PC-9 (cell line): Measurements from ENCODE around the gene HHEX. TPM values are rescaled to one million over a fixed set of nuclear protein-coding genes. Genes with fewer than 3 reads are reported as not detected.

Source experiments
- BruUV-seq: library from RNA; stranded (reverse); fragments of 400-500 nt; replicated peaks from 2 replicates; lab custom pipeline; 2021; lab: Mats Ljungman, UMichigan
- CTCF ChIA-PET: fragments of 300-600 bp; sonication (Branson Sonifier 250); formaldehyde crosslinking; loops from one replicate; lab custom pipeline; 2022; ENCODE audit warnings: antibody characterized with exemption; lab: Charles Lee
- POLR2A ChIA-PET: fragments of 300-600 bp; sonication (Branson Sonifier 250); formaldehyde crosslinking; loops from one replicate; lab custom pipeline; 2022; ENCODE audit warnings: antibody characterized with exemption; ENCODE audit not compliant: unreplicated experiment; lab: Charles Lee
- DNase-seq, 2 experiments: peaks; one replicate each; pipeline versions ENCODE4 v3.0.0 to v3.0.0-alpha.2; 2015 to 2022; ENCODE audit warnings: mixed read lengths in 1 of 2
- H2AFZ ChIP-seq: fragments of 200-600 bp; sonication (generic); 2 replicates; pipeline ENCODE4 v1.8.1; 2017; ENCODE audit warnings: antibody characterized with exemption
- H3F3A ChIP-seq: fragments of 200-600 bp; sonication (generic); 2 replicates; pipeline ENCODE4 v1.8.1; 2017; ENCODE audit warnings: antibody characterized with exemption, mild to moderate bottlenecking, low read depth; ENCODE audit not compliant: insufficient read depth
- H3K27ac ChIP-seq: fragments of 200-600 bp; sonication (generic); 2 replicates; pipeline ENCODE4 v1.6.1; 2016; ENCODE audit warnings: mixed run types
- H3K27me3 ChIP-seq: fragments of 200-600 bp; sonication (generic); 2 replicates; pipeline ENCODE4 v1.6.1; 2016; ENCODE audit warnings: low read depth, mixed run types; ENCODE audit not compliant: insufficient read depth
- H3K36me3 ChIP-seq: fragments of 200-600 bp; sonication (generic); 2 replicates; pipeline ENCODE4 v1.6.1; 2016; ENCODE audit warnings: low read depth, mixed run types
- H3K4me1 ChIP-seq: fragments of 200-600 bp; sonication (generic); replicated peaks from 2 replicates; pipeline ENCODE4 v1.6.1; 2016; ENCODE audit warnings: mixed run types; ENCODE audit not compliant: insufficient read depth
- H3K4me2 ChIP-seq: fragments of 200-600 bp; sonication (generic); 2 replicates; pipeline ENCODE4 v1.6.1; 2017; ENCODE audit warnings: mixed run types
- H3K4me3 ChIP-seq: fragments of 200-600 bp; sonication (generic); 2 replicates; pipeline ENCODE4 v1.6.1; 2016; ENCODE audit warnings: mixed run types
- H3K79me2 ChIP-seq: fragments of 200-600 bp; sonication (generic); 2 replicates; pipeline ENCODE4 v1.6.1; 2017; ENCODE audit warnings: low read depth, mixed run types
- H3K9me2 ChIP-seq: fragments of 200-600 bp; sonication (generic); 2 replicates; pipeline ENCODE4 v1.8.1; 2017; ENCODE audit warnings: mild to moderate bottlenecking; ENCODE audit not compliant: insufficient read depth
- H3K9me3 ChIP-seq: fragments of 200-600 bp; sonication (generic); 2 replicates; pipeline ENCODE4 v1.8.1; 2016; ENCODE audit warnings: low read depth; ENCODE audit not compliant: insufficient read depth
- H4K20me1 ChIP-seq: fragments of 200-600 bp; sonication (generic); 2 replicates; pipeline ENCODE4 v1.8.1; 2017; ENCODE audit not compliant: insufficient read depth
- CTCF ChIP-seq: fragments of 200-600 bp; sonication (generic); conservative IDR thresholded peaks from 2 replicates; pipeline ENCODE4 v1.6.1; 2017; ENCODE audit warnings: mixed run types, antibody characterized with exemption, mild to moderate bottlenecking, moderate library complexity
- EZH2 ChIP-seq: fragments of 200-600 bp; sonication (generic); IDR thresholded peaks from 2 replicates; pipeline ENCODE4 v1.8.0; 2017; ENCODE audit warnings: antibody characterized with exemption, low read depth
- intact Hi-C: fragments of 100-400 bp; cut with micrococcal nuclease; formaldehyde crosslinking; loops from one replicate; pipeline ENCODE4 v1.10.0; 2022; ENCODE audit not compliant: unreplicated experiment
- total RNA-seq: library from RNA; stranded (reverse); gene quantifications from 2 replicates; pipeline ENCODE4 v1.2.3, GENCODE V29; 2021

Gene HHEX
- total RNA-seq, 1 experiment from 2014 or later = 7.8 TPM

GRCh38 chr10:92697663-92698511 lies 8.1 kb downstream of the HHEX start:
- ChIA-PET POLR2A (no interaction called here), CTCF (no interaction called here)
- H2AFZ ChIP-seq = no peak overlapping the region
- intact Hi-C loops = no loop called here
- BruUV-seq = no TSS peak
- no peaks in the 10 kb centered on the region for H4K20me1 ChIP-seq
- H3F3A ChIP-seq = no peaks in the 10 kb centered on the region
- H3K4me1 ChIP-seq = no peaks in the 10 kb centered on the region
- DNase-seq = no peak
- TF ChIP-seq EZH2 (no peak), CTCF (no peak)
- H3K4me3 ChIP-seq = no peak overlapping the region
- no peaks in the 10 kb centered on the region for H3K27me3 ChIP-seq
- H3K4me2 ChIP-seq = no peak overlapping the region
- no peaks in the 10 kb centered on the region for H3K79me2 ChIP-seq
- no peaks in the 10 kb centered on the region for H3K9me3 ChIP-seq
- no peaks in the 10 kb centered on the region for H3K9me2 ChIP-seq
- no peak overlapping the region for H3K27ac ChIP-seq
- no peaks in the 10 kb centered on the region for H3K36me3 ChIP-seq

- peak overlapping the region; percentile 74 for H3K4me2 ChIP-seq
- H3K9me3 ChIP-seq = no peaks in the 10 kb centered on the region
- H4K20me1 ChIP-seq = no peaks in the 10 kb centered on the region
- no TSS peak for BruUV-seq
- TF ChIP-seq EZH2 (no peak), CTCF (no peak)
- H3K36me3 ChIP-seq = no peaks in the 10 kb centered on the region
- no peaks in the 10 kb centered on the region for H3K27me3 ChIP-seq
- no peak for DNase-seq
- POLR2A ChIA-PET = interaction anchor here (0.6 kb wide), 1 partner anchor 1664 kb away, joined by 12 read pairs; no protein-coding TSS in a partner anchor
- intact Hi-C loops = no loop called here
- CTCF ChIA-PET = interaction anchor here (0.6 kb wide), 1 partner anchor 57 kb away, joined by 13 read pairs; no protein-coding TSS in a partner anchor
- H3K4me1 ChIP-seq = no peaks in the 10 kb centered on the region
- no peaks in the 10 kb centered on the region for H3K9me2 ChIP-seq
- H3K27ac ChIP-seq = no peak overlapping the region
- peak overlapping the region; percentile 48; the same call in 1 of the 2 replicates for H3K4me3 ChIP-seq
- H3F3A ChIP-seq = no peaks in the 10 kb centered on the region
- H3K79me2 ChIP-seq = no peaks in the 10 kb centered on the region
- H2AFZ ChIP-seq = peak overlapping the region; percentile 80
Measured at GRCh38 chr10:92699193-92699517, 9.4 kb downstream of the HHEX start.

GRCh38 chr10:92699518-92700381 lies 10.0 kb downstream of the HHEX start:
- POLR2A ChIA-PET = interaction anchor here (0.6 kb wide), 1 partner anchor 1663 kb away, joined by 12 read pairs; no protein-coding TSS in a partner anchor
- Histone ChIP-seq H3K4me3 (peak overlapping the region; percentile 48; the same call in 1 of the 2 replicates), H3K27me3 (no peaks in the 10 kb centered on the region), H3K4me2 (peak overlapping the region; percentile 74), H2AFZ (peak overlapping the region; percentile 80), H4K20me1 (no peaks in the 10 kb centered on the region), H3K9me2 (no peaks in the 10 kb centered on the region), H3K4me1 (no peaks in the 10 kb centered on the region), H3K36me3 (no peaks in the 10 kb centered on the region), H3K9me3 (no peaks in the 10 kb centered on the region), H3K79me2 (no peaks in the 10 kb centered on the region), H3K27ac (no peak overlapping the region), H3F3A (no peaks in the 10 kb centered on the region)
- TF ChIP-seq EZH2 = no peak
- no peak for TF ChIP-seq CTCF
- BruUV-seq = no TSS peak
- intact Hi-C loops = no loop called here
- peak in 1 of 2 experiments; percentile 10 for DNase-seq
- CTCF ChIA-PET = interaction anchor here (0.6 kb wide), 1 partner anchor 56 kb away, joined by 13 read pairs; no protein-coding TSS in a partner anchor
